Spleen (tissue), 11 donors: ENCODE measurements around the gene RASSF3. TPM values are rescaled to one million over a fixed set of nuclear protein-coding genes. Genes with fewer than 3 reads are reported as not detected.

Experiments used
- DNase-seq: peaks from one replicate; pipeline ENCODE4 v3.0.0-alpha.2; 2020
- H3K27ac ChIP-seq, 8 donors: fragments of 200-600 bp; sonication (generic) in 7 of 8; 1 replicate in 4 of 8; 2 replicates in 4 of 8; pipeline versions ENCODE4 v1.5.0 to v1.8.0; 2016 to 2021; ENCODE audit warnings: inconsistent platforms in 4 of 8, mild to moderate bottlenecking in 4 of 8, moderate library complexity in 1 of 8
- H3K27me3 ChIP-seq, 7 donors: fragments of 200-600 bp; sonication (generic) in 6 of 7; replicated peaks in 1 of 7; 1 replicate in 4 of 7; 2 replicates in 3 of 7; pipeline versions ENCODE4 v1.5.0 to v1.8.0; 2016 to 2021; ENCODE audit warnings: inconsistent platforms in 3 of 7, mild to moderate bottlenecking in 1 of 7
- H3K36me3 ChIP-seq, 6 donors: fragments of 200-600 bp; sonication (generic) in 5 of 6; 1 replicate in 4 of 6; 2 replicates in 2 of 6; pipeline versions ENCODE4 v1.5.0 to v1.8.0; 2016 to 2021; ENCODE audit warnings: inconsistent platforms in 2 of 6
- H3K4me1 ChIP-seq, 6 donors: fragments of 200-600 bp; sonication (generic) in 5 of 6; 1 replicate in 3 of 6; 2 replicates in 3 of 6; pipeline versions ENCODE4 v1.5.0 to v1.8.0; 2016 to 2021; ENCODE audit warnings: inconsistent platforms in 3 of 6
- H3K4me3 ChIP-seq, 8 donors: fragments of 200-600 bp; sonication (generic) in 7 of 8; 1 replicate in 4 of 8; 2 replicates in 4 of 8; pipeline versions ENCODE4 v1.5.0 to v1.8.0; 2016 to 2021; ENCODE audit warnings: inconsistent platforms in 4 of 8, mild to moderate bottlenecking in 4 of 8, moderate library complexity in 2 of 8
- H3K9me3 ChIP-seq, 8 donors: fragments of 200-600 bp; sonication (generic) in 7 of 8; 1 replicate in 4 of 8; 2 replicates in 4 of 8; pipeline versions ENCODE4 v1.5.0 to v1.8.0; 2016 to 2021; ENCODE audit warnings: inconsistent platforms in 4 of 8
- CTCF ChIP-seq, 11 experiments: fragments of 200-600 bp in 7 of 11; fragments of 450-650 bp in 4 of 11; sonication (generic) in 4 of 11; IDR thresholded peaks in 8 of 11; conservative IDR thresholded peaks in 3 of 11; 1 replicate in 7 of 11; 2 replicates in 4 of 11; pipeline versions ENCODE4 v1.4.0 to v1.8.0; 2016 to 2021; ENCODE audit warnings: antibody characterized with exemption in 11 of 11, inconsistent platforms in 4 of 11, mild to moderate bottlenecking in 1 of 11
- POLR2A ChIP-seq, 3 donors: fragments of 450-650 bp; IDR thresholded peaks; one replicate each; pipeline ENCODE4 v1.5.1; 2017; ENCODE audit warnings: antibody characterized with exemption in 3 of 3, mild to moderate bottlenecking in 1 of 3
- POLR2AphosphoS5 ChIP-seq, 3 donors: sonication (generic); formaldehyde crosslinking; IDR thresholded peaks; one replicate each; pipeline ENCODE4 v1.5.1; 2017; ENCODE audit warnings: antibody characterized with exemption in 3 of 3
- WGBS, 5 donors: extraction: QIAGEN DNeasy Blood & Tissue Kit in 3 of 5; methylation state at CpG; one replicate each; pipeline versions ENCODE4 v1.1.5 to v1.1.7; 2013 to 2018; 5-methylcytosine and 5-hydroxymethylcytosine counted together
- intact Hi-C: fragments of 100-400 bp; cut with DNase I; formaldehyde crosslinking; loops from one replicate; pipeline ENCODE4 v1.15.0; 2023; ENCODE audit warnings: low total_unique reads
- polyA plus RNA-seq, 3 donors: library from polyadenylated mRNA; stranded (reverse); fragments of 200-250 nt; gene quantifications; one replicate each; pipeline ENCODE4 v1.2.1, GENCODE V29; 2013
- total RNA-seq, 7 donors: library from RNA; depleted of rRNA in 3 of 7; stranded (reverse); fragments of >200 nt in 3 of 7; fragmentation: NEBNext Ultra II Directional in 4 of 7; extraction: Animal tissue kit (Norgen Biotek cat#: 25700) in 4 of 7; gene quantifications; one replicate each; pipeline versions ENCODE4 v1.1.0 to v1.2.1, GENCODE V29; 2016 to 2021
- donor health status: healthy with polysubstance abuse.
- donor health status: DM: no; HTN: no; CAD: no; lungs with moderate emphysema.
- donor health status: DM: no; HTN: no; CAD: no.
- donor health status: Bipolar disorder and iron deficiency.
- donor health status: healthy.
- donor health status: DM: no; HTN: no; CAD: no.
- donor health status: DM: yes; HTN: yes; CAD: no.

The RASSF3 gene
- total and polyA plus RNA-seq, 10 donors = 31.0 to 120 (median 91.0) TPM

- Histone ChIP-seq H3K4me1 (peaks cover 79 to 100% (median 100%) of the 10 kb centered on the region in 6 donors), H3K4me3 (peak overlapping the region; percentile 4 to 65 (median 28)), H3K27ac (peak overlapping the region; percentile 76 to 93 (median 85)), H3K36me3 (no peaks in the 10 kb centered on the region), H3K27me3 (no peaks in the 10 kb centered on the region), H3K9me3 (no peaks in the 10 kb centered on the region)
- WGBS, 5 donors = 0 to 6% (median 4%) methylated on average over 10 of the region's 10 CpGs
- no peak for TF ChIP-seq CTCF (IDR thresholded peaks at IDR 0.05 in 8 of 11, conservative IDR thresholded peaks at IDR 0.05 in 3 of 11)
- peak; percentile 65 to 85 (median 84) for TF ChIP-seq POLR2AphosphoS5 (IDR thresholded peaks at IDR 0.05)
- no peak for TF ChIP-seq POLR2A (IDR thresholded peaks at IDR 0.05)
- DNase-seq = peak; percentile 91
- intact Hi-C loops = no loop called here
These were observed 59.1 kb downstream of the RASSF3 start for GRCh38 chr12:64669270-64669842.

- Histone ChIP-seq H3K36me3 (no peaks in the 10 kb centered on the region), H3K27me3 (no peaks in the 10 kb centered on the region), H3K9me3 (no peaks in the 10 kb centered on the region), H3K4me1 (peaks cover 79 to 100% (median 100%) of the 10 kb centered on the region in 6 donors), H3K4me3 (peak overlapping the region in 6 of 8 donors; percentile 15 to 65 (median 32)), H3K27ac (peak overlapping the region; percentile 76 to 93 (median 85))
- WGBS, 5 donors = 11 to 24% (median 17%) methylated on average over 4 of the region's 4 CpGs
- intact Hi-C loops = loop anchor here (10.0 kb wide), 1 partner anchor 55 kb away; the partner anchor contains the start of gene RASSF3
- TF ChIP-seq CTCF (IDR thresholded peaks at IDR 0.05 in 8 of 11, conservative IDR thresholded peaks at IDR 0.05 in 3 of 11) (peak in 2 of 11 experiments; percentile 9 to 25), POLR2A (IDR thresholded peaks at IDR 0.05) (no peak)
- DNase-seq = no peak
These were observed 59.7 kb downstream of the RASSF3 start for GRCh38 chr12:64670019-64670418.

GRCh38 chr12:64670919-64671639 lies 60.8 kb downstream of the RASSF3 start:
- Histone ChIP-seq H3K4me1 (peaks cover 80 to 100% (median 100%) of the 10 kb centered on the region in 6 donors), H3K27ac (peak overlapping the region; percentile 76 to 93 (median 85)), H3K4me3 (no peak overlapping the region), H3K27me3 (no peaks in the 10 kb centered on the region), H3K9me3 (no peaks in the 10 kb centered on the region), H3K36me3 (no peaks in the 10 kb centered on the region)
- TF ChIP-seq POLR2AphosphoS5 (IDR thresholded peaks at IDR 0.05) (peak in 1 of 3 donors; percentile 35), POLR2A (IDR thresholded peaks at IDR 0.05) (no peak)
- intact Hi-C loops = loop anchor here (10.0 kb wide), 1 partner anchor 56 kb away; the partner anchor contains the start of gene RASSF3
- no peak for DNase-seq
- WGBS, 5 donors = 52 to 67% (median 55%) methylated on average over 8 of the region's 8 CpGs

GRCh38 chr12:64671681-64672080 lies 61.4 kb downstream of the RASSF3 start:
- H3K27me3 ChIP-seq = no peaks in the 10 kb centered on the region
- H3K36me3 ChIP-seq = no peaks in the 10 kb centered on the region
- H3K4me3 ChIP-seq = no peak overlapping the region
- WGBS, 5 donors = 49 to 74% (median 57%) methylated on average over 4 of the region's 4 CpGs
- no peak for TF ChIP-seq POLR2A (IDR thresholded peaks at IDR 0.05)
- no peak for TF ChIP-seq POLR2AphosphoS5 (IDR thresholded peaks at IDR 0.05)
- no peak for TF ChIP-seq CTCF (IDR thresholded peaks at IDR 0.05 in 8 of 11, conservative IDR thresholded peaks at IDR 0.05 in 3 of 11)
- H3K4me1 ChIP-seq = peaks cover 80 to 100% (median 100%) of the 10 kb centered on the region in 6 donors
- intact Hi-C loops = loop anchor here (10.0 kb wide), 1 partner anchor 57 kb away; the partner anchor contains the start of gene RASSF3
- peak overlapping the region; percentile 76 to 93 (median 85) for H3K27ac ChIP-seq
- no peaks in the 10 kb centered on the region for H3K9me3 ChIP-seq
- DNase-seq = no peak
